Left ventricle myocardium inferior (tissue), 1 donor: Measurements from ENCODE around the gene AP3B1. TPM values are rescaled to one million over a fixed set of nuclear protein-coding genes. Genes with fewer than 3 reads are reported as not detected.

Experiments used
- DNase-seq: peaks from one replicate; pipeline ENCODE4 v3.0.0-alpha.2; 2020
- H3K27ac ChIP-seq: fragments of 200-600 bp; replicated peaks from 2 replicates; pipeline ENCODE4 v1.8.0; 2021
- H3K27me3 ChIP-seq: fragments of 200-600 bp; 2 replicates; pipeline ENCODE4 v1.8.0; 2021; ENCODE audit warnings: low read depth
- H3K36me3 ChIP-seq: fragments of 200-600 bp; 2 replicates; pipeline ENCODE4 v1.8.0; 2021
- H3K4me1 ChIP-seq: fragments of 200-600 bp; 2 replicates; pipeline ENCODE4 v1.8.0; 2021
- H3K4me3 ChIP-seq: fragments of 200-600 bp; 2 replicates; pipeline ENCODE4 v1.8.0; 2021; ENCODE audit warnings: mild to moderate bottlenecking, moderate library complexity
- H3K9me3 ChIP-seq: fragments of 200-600 bp; replicated peaks from 2 replicates; pipeline ENCODE4 v1.8.0; 2021
- CTCF ChIP-seq: fragments of 200-600 bp; IDR thresholded peaks from 2 replicates; pipeline ENCODE4 v1.8.0; 2021; ENCODE audit warnings: antibody characterized with exemption, mild to moderate bottlenecking, borderline replicate concordance
- intact Hi-C: fragments of 100-400 bp; cut with micrococcal nuclease; formaldehyde crosslinking; loops from one replicate; pipeline ENCODE4 v1.11.0; 2022
- total RNA-seq: library from RNA; stranded (reverse); fragmentation: NEBNext Ultra II Directional; extraction: Animal tissue kit (Norgen Biotek cat#: 25700); gene quantifications from one replicate; pipeline ENCODE4 v1.2.1, GENCODE V29; 2021
- donor health status: DM: no; HTN: yes; CAD: no; lungs with severe emphysema.

Gene AP3B1
- total RNA-seq, 1 donor from 2014 or later: 22.0 TPM

GRCh38 chr5:78113689-78114264 is 180.7 kb downstream of the AP3B1 start:
- DNase-seq: no peak
- no peak for TF ChIP-seq CTCF
- no peak overlapping the region for H3K27ac ChIP-seq
- no peaks in the 10 kb centered on the region for H3K27me3 ChIP-seq
- no peaks in the 10 kb centered on the region for H3K9me3 ChIP-seq
- H3K4me3 ChIP-seq: no peak overlapping the region
- H3K36me3 ChIP-seq: peaks cover 49% of the 10 kb centered on the region
- intact Hi-C loops: no loop called here
- H3K4me1 ChIP-seq: no peaks in the 10 kb centered on the region

- Histone ChIP-seq H3K4me3 (no peak overlapping the region), H3K4me1 (no peaks in the 10 kb centered on the region), H3K9me3 (no peaks in the 10 kb centered on the region), H3K36me3 (peaks cover 42% of the 10 kb centered on the region), H3K27ac (no peak overlapping the region), H3K27me3 (no peaks in the 10 kb centered on the region)
- intact Hi-C loops: no loop called here
- no peak for DNase-seq
- TF ChIP-seq CTCF: no peak
Measured at GRCh38 chr5:78112931-78113330, 181.6 kb downstream of the AP3B1 start.

GRCh38 chr5:78109891-78110324 is 184.6 kb downstream of the AP3B1 start:
- no peak overlapping the region for H3K4me3 ChIP-seq
- TF ChIP-seq CTCF: no peak
- intact Hi-C loops: no loop called here
- H3K4me1 ChIP-seq: no peaks in the 10 kb centered on the region
- H3K27me3 ChIP-seq: no peaks in the 10 kb centered on the region
- no peak for DNase-seq
- H3K36me3 ChIP-seq: peaks cover 40% of the 10 kb centered on the region
- H3K9me3 ChIP-seq: no peaks in the 10 kb centered on the region
- H3K27ac ChIP-seq: no peak overlapping the region

- no peak overlapping the region for H3K27ac ChIP-seq
- TF ChIP-seq CTCF: no peak
- H3K4me3 ChIP-seq: no peak overlapping the region
- intact Hi-C loops: no loop called here
- no peaks in the 10 kb centered on the region for H3K4me1 ChIP-seq
- no peaks in the 10 kb centered on the region for H3K27me3 ChIP-seq
- no peak for DNase-seq
- no peaks in the 10 kb centered on the region for H3K9me3 ChIP-seq
- H3K36me3 ChIP-seq: peaks cover 27% of the 10 kb centered on the region
Measured at GRCh38 chr5:78108564-78108963, 185.9 kb downstream of the AP3B1 start.

GRCh38 chr5:78103232-78103918 is 191.1 kb downstream of the AP3B1 start:
- H3K36me3 ChIP-seq: peaks cover 36% of the 10 kb centered on the region
- DNase-seq: no peak
- H3K27ac ChIP-seq: no peak overlapping the region
- no peaks in the 10 kb centered on the region for H3K27me3 ChIP-seq
- intact Hi-C loops: no loop called here
- no peaks in the 10 kb centered on the region for H3K9me3 ChIP-seq
- H3K4me1 ChIP-seq: no peaks in the 10 kb centered on the region
- no peak for TF ChIP-seq CTCF
- no peak overlapping the region for H3K4me3 ChIP-seq
